ENCODE measurements around the gene SARM1. TPM values are rescaled to one million over a fixed set of nuclear protein-coding genes. Genes with fewer than 3 reads are reported as not detected.

Gene SARM1
- total RNA-seq, 2 donors from 2014 or later = 6.2 to 7.7 TPM

- H3K27ac ChIP-seq = no peak overlapping the region
- no peaks in the 10 kb centered on the region for H3K27me3 ChIP-seq
- no peak for DNase-seq (ENCODE audit: low spot score)
- no peaks in the 10 kb centered on the region for H3K9me3 ChIP-seq
- H3K36me3 ChIP-seq = peaks cover 32% of the 10 kb centered on the region
- H3K4me3 ChIP-seq = no peak overlapping the region
- H3K4me1 ChIP-seq = peaks cover 0 to 42% of the 10 kb centered on the region in 2 donors
- no peak for TF ChIP-seq CTCF (IDR thresholded peaks at IDR 0.05)
Measured at GRCh38 chr17:28333083-28333746, 38.3 kb upstream of the SARM1 start.

GRCh38 chr17:28334171-28334570 lies 37.3 kb upstream of the SARM1 start:
- Histone ChIP-seq H3K36me3 (peaks cover 23% of the 10 kb centered on the region), H3K27me3 (no peaks in the 10 kb centered on the region), H3K4me3 (peak overlapping the region; percentile 88 to 95), H3K4me1 (peaks cover 0 to 50% of the 10 kb centered on the region in 2 donors), H3K27ac (no peak overlapping the region), H3K9me3 (no peaks in the 10 kb centered on the region)
- no peak for DNase-seq (ENCODE audit: low spot score)
- no peak for TF ChIP-seq CTCF (IDR thresholded peaks at IDR 0.05)

GRCh38 chr17:28334666-28335200 lies 36.8 kb upstream of the SARM1 start:
- peaks cover 24% of the 10 kb centered on the region for H3K36me3 ChIP-seq
- peak overlapping the region; percentile 88 to 95 for H3K4me3 ChIP-seq
- H3K4me1 ChIP-seq = peaks cover 0 to 55% of the 10 kb centered on the region in 2 donors
- H3K9me3 ChIP-seq = no peaks in the 10 kb centered on the region
- no peak for TF ChIP-seq CTCF (IDR thresholded peaks at IDR 0.05)
- no peaks in the 10 kb centered on the region for H3K27me3 ChIP-seq
- DNase-seq (ENCODE audit: low spot score) = no peak
- H3K27ac ChIP-seq = peak overlapping the region; percentile 97 to 98

DNA sequence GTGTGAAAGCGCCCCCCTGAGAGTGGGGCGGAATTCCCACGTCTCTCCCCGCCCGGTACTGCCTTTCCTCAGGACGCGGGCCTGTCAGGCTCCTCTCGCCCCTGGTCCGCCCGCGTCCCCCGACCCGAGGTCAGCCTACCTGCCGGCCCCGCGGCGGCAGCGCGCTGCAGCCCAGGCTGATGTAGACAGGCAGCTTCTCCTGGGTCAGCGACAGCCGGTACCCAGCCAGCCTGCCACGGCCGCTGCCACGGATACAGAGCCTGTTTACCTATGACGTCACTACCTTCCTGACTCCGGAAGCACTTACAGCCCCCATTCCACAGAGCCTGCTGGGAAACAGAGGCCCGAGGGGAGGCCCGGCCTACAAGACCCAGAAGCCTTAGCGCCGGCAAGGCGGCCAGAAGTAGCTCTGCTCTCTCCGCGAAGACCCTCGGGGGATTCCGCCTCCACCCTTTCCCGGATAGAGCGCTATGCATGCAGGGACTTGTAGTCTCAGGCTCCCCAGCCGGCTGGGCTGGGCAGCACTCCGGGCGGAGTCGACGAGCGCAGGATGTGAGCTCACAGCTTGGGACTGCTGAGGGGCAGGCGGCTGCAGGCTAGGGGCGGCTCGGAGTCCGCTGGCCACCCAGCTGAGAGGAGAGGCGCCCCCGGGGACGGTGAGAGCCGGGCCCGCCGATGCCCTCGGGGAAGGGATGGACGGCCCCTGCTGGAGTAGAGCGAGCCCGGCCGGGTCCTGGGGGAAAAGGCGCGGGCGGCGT lies 36.1 kb upstream of the SARM1 start, which contains the start of the genes IFT20 and TNFAIP1:
IFT20 (minus strand) TSS at position 272 of the 758 bp plus-strand sequence. CDS start 3,487 bp downstream, outside the sequence.
TNFAIP1 (plus strand) TSS at position 561 of the 758 bp plus-strand sequence. CDS start 3,761 bp downstream, outside the sequence.
- H3K4me1 ChIP-seq = peaks cover 0 to 59% of the 10 kb centered on the region in 2 donors
- peak within 1 kb of the TSS; percentile 97 to 98 for H3K27ac ChIP-seq
- peak; percentile 100 for DNase-seq (ENCODE audit: low spot score)
- peak within 1 kb of the TSS; percentile 88 to 95 for H3K4me3 ChIP-seq
- no peaks in the 10 kb centered on the region for H3K9me3 ChIP-seq
- peaks cover 27% of the 10 kb centered on the region for H3K36me3 ChIP-seq
- no peaks in the 10 kb centered on the region for H3K27me3 ChIP-seq
- TF ChIP-seq CTCF (IDR thresholded peaks at IDR 0.05) = no peak

GRCh38 chr17:28335959-28336871 lies 35.3 kb upstream of the SARM1 start:
- peak; percentile 89 for DNase-seq (ENCODE audit: low spot score)
- peaks cover 28% of the 10 kb centered on the region for H3K36me3 ChIP-seq

More at GRCh38 chr17:28335959-28336871, 35.3 kb upstream of the SARM1 start:
- no peak for TF ChIP-seq CTCF (IDR thresholded peaks at IDR 0.05)
- Histone ChIP-seq H3K9me3 (no peaks in the 10 kb centered on the region), H3K4me1 (peaks cover 0 to 59% of the 10 kb centered on the region in 2 donors), H3K4me3 (peak overlapping the region; percentile 88 to 95), H3K27me3 (no peaks in the 10 kb centered on the region), H3K27ac (peak overlapping the region; percentile 97 to 98)
